ENCODE data around the gene CSTA. TPM values are rescaled to one million over a fixed set of nuclear protein-coding genes. Genes with fewer than 3 reads are reported as not detected.

Gene CSTA, protein sequence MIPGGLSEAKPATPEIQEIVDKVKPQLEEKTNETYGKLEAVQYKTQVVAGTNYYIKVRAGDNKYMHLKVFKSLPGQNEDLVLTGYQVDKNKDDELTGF
- total RNA-seq, result not detected in 2 replicates

DNA sequence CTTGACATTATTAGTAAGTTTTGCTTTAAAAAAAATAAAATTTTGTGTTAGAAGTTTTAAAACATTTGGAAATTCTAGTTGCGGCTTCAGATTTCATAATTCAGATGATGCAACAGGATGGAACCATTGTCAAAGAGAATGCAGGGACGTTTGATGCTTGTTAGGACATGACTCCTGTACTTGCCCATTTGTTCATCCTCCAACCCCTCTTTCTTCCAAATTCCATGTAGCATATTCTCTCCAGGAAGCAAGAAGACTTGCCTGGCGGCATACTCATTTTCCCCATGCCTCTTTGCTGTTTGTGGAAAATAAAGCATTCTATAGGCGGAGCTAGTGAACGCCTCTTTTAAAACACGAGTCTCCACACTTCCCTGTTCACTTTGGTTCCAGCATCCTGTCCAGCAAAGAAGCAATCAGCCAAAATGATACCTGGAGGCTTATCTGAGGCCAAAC is at the start of gene CSTA:
Gene CSTA (plus strand): TSS at position 378 of the 453 bp plus-strand sequence. CDS start 45 bp downstream, at position 423.
- H3K4me1 Mint-ChIP-seq, result no peaks in the 10 kb centered on the region
- H3K27ac Mint-ChIP-seq, result no peak within 1 kb of the TSS
- ATAC-seq (ENCODE audit: low read depth), result no peak
- no peaks in the 10 kb centered on the region for H3K27me3 Mint-ChIP-seq
- peaks cover 3% of the 10 kb centered on the region for H3K9me3 Mint-ChIP-seq
- no peak within 1 kb of the TSS for H3K4me3 Mint-ChIP-seq
- TF ChIP-seq, protein P1, sequence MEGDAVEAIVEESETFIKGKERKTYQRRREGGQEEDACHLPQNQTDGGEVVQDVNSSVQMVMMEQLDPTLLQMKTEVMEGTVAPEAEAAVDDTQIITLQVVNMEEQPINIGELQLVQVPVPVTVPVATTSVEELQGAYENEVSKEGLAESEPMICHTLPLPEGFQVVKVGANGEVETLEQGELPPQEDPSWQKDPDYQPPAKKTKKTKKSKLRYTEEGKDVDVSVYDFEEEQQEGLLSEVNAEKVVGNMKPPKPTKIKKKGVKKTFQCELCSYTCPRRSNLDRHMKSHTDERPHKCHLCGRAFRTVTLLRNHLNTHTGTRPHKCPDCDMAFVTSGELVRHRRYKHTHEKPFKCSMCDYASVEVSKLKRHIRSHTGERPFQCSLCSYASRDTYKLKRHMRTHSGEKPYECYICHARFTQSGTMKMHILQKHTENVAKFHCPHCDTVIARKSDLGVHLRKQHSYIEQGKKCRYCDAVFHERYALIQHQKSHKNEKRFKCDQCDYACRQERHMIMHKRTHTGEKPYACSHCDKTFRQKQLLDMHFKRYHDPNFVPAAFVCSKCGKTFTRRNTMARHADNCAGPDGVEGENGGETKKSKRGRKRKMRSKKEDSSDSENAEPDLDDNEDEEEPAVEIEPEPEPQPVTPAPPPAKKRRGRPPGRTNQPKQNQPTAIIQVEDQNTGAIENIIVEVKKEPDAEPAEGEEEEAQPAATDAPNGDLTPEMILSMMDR (IDR thresholded peaks at IDR 0.05), result no peak
- no peak for DNase-seq
- ChIA-PET CTCF (no interaction called here), POLR2A (interaction anchor here (0.6 kb wide), 1 partner anchor 18 kb away, joined by 3 read pairs; no protein-coding TSS in a partner anchor)
- intact Hi-C loops (cut with micrococcal nuclease), result no loop called here
- no peaks in the 10 kb centered on the region for H3K36me3 Mint-ChIP-seq (ENCODE audit: low read depth)

- ChIA-PET CTCF (no interaction called here), POLR2A (no interaction called here)
- Mint-ChIP-seq H3K36me3 (ENCODE audit: low read depth) (no peaks in the 10 kb centered on the region), H3K27ac (no peak overlapping the region), H3K9me3 (no peaks in the 10 kb centered on the region), H3K27me3 (no peaks in the 10 kb centered on the region), H3K4me1 (no peaks in the 10 kb centered on the region), H3K4me3 (no peak overlapping the region)
- no peak for ATAC-seq (ENCODE audit: low read depth)
- intact Hi-C loops (cut with micrococcal nuclease), result no loop called here
- no peak for DNase-seq
- TF ChIP-seq, protein P1 (IDR thresholded peaks at IDR 0.05), result no peak
These were observed 43.2 kb upstream of the CSTA start for GRCh38 chr3:122281891-122282290.

DNA sequence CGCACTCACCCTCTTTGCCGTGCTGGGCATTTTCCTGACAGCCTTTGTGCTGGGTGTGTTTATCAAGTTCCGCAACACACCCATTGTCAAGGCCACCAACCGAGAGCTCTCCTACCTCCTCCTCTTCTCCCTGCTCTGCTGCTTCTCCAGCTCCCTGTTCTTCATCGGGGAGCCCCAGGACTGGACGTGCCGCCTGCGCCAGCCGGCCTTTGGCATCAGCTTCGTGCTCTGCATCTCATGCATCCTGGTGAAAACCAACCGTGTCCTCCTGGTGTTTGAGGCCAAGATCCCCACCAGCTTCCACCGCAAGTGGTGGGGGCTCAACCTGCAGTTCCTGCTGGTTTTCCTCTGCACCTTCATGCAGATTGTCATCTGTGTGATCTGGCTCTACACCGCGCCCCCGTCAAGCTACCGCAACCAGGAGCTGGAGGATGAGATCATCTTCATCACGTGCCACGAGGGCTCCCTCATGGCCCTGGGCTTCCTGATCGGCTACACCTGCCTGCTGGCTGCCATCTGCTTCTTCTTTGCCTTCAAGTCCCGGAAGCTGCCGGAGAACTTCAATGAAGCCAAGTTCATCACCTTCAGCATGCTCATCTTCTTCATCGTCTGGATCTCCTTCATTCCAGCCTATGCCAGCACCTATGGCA is 41.1 kb upstream of the CSTA start:
- intact Hi-C loops (cut with micrococcal nuclease), result no loop called here
- Mint-ChIP-seq H3K4me3 (no peak overlapping the region), H3K4me1 (no peaks in the 10 kb centered on the region), H3K27me3 (no peaks in the 10 kb centered on the region), H3K9me3 (no peaks in the 10 kb centered on the region), H3K27ac (no peak overlapping the region), H3K36me3 (ENCODE audit: low read depth) (no peaks in the 10 kb centered on the region)
- POLR2A ChIA-PET, result no interaction called here
- CTCF ChIA-PET, result no interaction called here
- TF ChIP-seq, protein P1 (IDR thresholded peaks at IDR 0.05), result no peak
- no peak for DNase-seq
- ATAC-seq (ENCODE audit: low read depth), result no peak

DNA sequence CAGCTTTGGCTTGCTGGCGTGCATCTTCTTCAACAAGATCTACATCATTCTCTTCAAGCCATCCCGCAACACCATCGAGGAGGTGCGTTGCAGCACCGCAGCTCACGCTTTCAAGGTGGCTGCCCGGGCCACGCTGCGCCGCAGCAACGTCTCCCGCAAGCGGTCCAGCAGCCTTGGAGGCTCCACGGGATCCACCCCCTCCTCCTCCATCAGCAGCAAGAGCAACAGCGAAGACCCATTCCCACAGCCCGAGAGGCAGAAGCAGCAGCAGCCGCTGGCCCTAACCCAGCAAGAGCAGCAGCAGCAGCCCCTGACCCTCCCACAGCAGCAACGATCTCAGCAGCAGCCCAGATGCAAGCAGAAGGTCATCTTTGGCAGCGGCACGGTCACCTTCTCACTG is 40.6 kb upstream of the CSTA start:
- Mint-ChIP-seq H3K36me3 (ENCODE audit: low read depth) (no peaks in the 10 kb centered on the region), H3K27ac (no peak overlapping the region), H3K9me3 (no peaks in the 10 kb centered on the region), H3K27me3 (no peaks in the 10 kb centered on the region), H3K4me3 (no peak overlapping the region), H3K4me1 (no peaks in the 10 kb centered on the region)
- ChIA-PET CTCF (no interaction called here), POLR2A (no interaction called here)
- TF ChIP-seq, protein P1 (IDR thresholded peaks at IDR 0.05), result no peak
- intact Hi-C loops (cut with micrococcal nuclease), result no loop called here
- DNase-seq (no peak), ATAC-seq (ENCODE audit: low read depth) (no peak)

DNA sequence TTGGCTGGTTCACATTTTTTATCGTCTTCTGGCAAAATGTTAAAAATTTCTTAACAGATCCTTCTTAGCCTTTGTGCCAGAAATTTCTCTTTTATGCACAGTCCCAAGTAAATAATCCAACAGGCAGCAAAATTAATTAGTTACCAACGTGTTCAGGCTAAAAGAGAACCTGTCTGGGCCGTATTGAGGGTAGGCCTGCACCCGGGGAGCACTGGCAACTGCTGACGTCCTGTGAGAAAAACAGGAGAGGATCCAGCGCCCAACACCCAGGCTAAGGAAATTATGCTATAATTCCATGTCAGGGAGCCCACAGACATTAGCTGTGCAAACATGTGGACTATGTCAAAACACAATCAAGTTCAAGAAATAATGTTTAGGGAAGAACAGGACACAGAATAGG is 30.7 kb upstream of the CSTA start:
- POLR2A ChIA-PET, result no interaction called here
- Mint-ChIP-seq H3K36me3 (ENCODE audit: low read depth) (no peaks in the 10 kb centered on the region), H3K9me3 (no peaks in the 10 kb centered on the region), H3K4me1 (peaks cover 16% of the 10 kb centered on the region), H3K4me3 (no peak overlapping the region), H3K27ac (no peak overlapping the region), H3K27me3 (peaks cover 2% of the 10 kb centered on the region)
- DNase-seq (no peak), ATAC-seq (ENCODE audit: low read depth) (no peak)
- intact Hi-C loops (cut with micrococcal nuclease), result no loop called here
- TF ChIP-seq, protein P1 (IDR thresholded peaks at IDR 0.05), result no peak
- CTCF ChIA-PET, result interaction anchor here (0.6 kb wide), 1 partner anchor 35 kb away, joined by 3 read pairs; no protein-coding TSS in a partner anchor

Measured in activated B cell treated with CpG ODN at 0.5 μM for 24 hours (primary cell).